ENCODE data around the gene CCDC8.
"Not testable (repeated sequence)": the region's sequence is repeated elsewhere in the genome, so short reads cannot be mapped to it uniquely, and the experiment has no call there.

DNA sequence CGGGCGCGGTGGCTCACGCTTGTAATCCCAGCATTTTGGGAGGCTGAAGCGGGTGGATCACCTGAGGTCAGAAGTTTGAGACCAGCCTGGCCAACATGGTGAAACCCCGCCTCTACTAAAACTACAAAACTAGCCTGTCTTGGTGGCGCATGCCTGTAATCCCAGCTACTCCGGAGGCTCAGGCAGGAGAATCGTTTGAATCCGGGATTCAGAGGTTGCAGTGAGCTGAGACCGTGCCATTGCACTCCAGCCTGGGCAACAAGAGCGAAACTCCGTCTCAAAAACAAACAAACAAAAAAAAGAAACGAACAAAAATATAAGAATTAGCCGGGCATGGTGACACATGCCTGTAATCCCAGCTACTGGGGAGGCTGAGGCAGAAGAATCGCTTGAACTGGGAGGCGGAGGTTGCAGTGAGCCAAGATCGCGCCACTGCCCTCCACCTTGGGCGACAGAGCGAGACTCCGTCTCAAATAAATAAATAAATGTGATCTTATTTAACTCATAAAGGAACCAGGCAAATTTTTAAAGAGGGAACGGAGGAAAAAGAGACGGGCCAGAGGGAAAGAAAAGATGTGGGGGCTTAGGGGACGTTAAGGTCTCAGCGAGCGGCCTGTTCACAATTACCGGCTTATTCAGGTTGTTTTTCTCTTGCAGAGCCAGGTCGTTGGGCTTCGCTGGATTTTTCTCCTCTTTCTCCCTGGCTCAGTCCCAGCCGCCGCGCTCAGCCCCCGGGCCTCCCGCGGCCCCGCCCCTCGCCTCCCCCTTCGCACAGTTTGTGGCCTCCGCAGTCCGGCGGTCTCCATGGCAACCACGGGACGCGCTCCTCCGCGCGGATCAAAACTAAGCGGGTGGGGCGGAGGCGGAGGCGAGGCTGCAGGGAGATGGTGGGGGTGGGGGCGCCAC lies 2.7 kb upstream of the CCDC8 start:
- TF ChIP-seq, protein P1, sequence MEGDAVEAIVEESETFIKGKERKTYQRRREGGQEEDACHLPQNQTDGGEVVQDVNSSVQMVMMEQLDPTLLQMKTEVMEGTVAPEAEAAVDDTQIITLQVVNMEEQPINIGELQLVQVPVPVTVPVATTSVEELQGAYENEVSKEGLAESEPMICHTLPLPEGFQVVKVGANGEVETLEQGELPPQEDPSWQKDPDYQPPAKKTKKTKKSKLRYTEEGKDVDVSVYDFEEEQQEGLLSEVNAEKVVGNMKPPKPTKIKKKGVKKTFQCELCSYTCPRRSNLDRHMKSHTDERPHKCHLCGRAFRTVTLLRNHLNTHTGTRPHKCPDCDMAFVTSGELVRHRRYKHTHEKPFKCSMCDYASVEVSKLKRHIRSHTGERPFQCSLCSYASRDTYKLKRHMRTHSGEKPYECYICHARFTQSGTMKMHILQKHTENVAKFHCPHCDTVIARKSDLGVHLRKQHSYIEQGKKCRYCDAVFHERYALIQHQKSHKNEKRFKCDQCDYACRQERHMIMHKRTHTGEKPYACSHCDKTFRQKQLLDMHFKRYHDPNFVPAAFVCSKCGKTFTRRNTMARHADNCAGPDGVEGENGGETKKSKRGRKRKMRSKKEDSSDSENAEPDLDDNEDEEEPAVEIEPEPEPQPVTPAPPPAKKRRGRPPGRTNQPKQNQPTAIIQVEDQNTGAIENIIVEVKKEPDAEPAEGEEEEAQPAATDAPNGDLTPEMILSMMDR (IDR thresholded peaks at IDR 0.05) = not testable (repeated sequence)
- not testable (repeated sequence) for TF ChIP-seq POLR2A (IDR thresholded peaks at IDR 0.05)
